ENCODE data around the gene CDH8. TPM values are rescaled to one million over a fixed set of nuclear protein-coding genes. Genes with fewer than 3 reads are reported as not detected.

The CDH8 gene
- total and polyA plus RNA-seq, 9 donors, result 0.42 to 2.9 (median 1.5) TPM

DNA sequence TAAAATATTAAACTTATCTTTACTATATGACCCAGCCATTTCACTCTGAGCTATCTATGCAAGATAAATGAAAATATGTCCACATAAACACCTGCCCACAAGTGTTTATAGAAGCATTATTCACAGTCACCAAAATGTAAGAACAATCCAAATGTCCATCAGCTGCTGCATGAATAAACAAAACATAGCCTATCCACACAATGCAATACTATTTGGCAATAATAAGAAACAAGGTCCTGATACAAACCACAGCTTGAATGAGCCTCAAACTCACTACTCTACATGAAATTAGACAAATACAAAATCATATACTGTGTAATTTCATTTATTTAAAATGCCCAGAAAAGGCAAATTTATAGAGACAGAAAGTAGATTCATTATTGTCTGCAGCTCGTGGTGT lies 355.1 kb downstream of the CDH8 start:
- Histone ChIP-seq H3K27ac (no peak overlapping the region), H3K4me3 (no peak overlapping the region), H3K4me1 (ENCODE audit: insufficient read depth) (no peaks in the 10 kb centered on the region), H3K36me3 (no peaks in the 10 kb centered on the region), H3K9me3 (no peaks in the 10 kb centered on the region), H3K27me3 (no peaks in the 10 kb centered on the region)
- DNase-seq, result no peak
- TF ChIP-seq, protein P1, sequence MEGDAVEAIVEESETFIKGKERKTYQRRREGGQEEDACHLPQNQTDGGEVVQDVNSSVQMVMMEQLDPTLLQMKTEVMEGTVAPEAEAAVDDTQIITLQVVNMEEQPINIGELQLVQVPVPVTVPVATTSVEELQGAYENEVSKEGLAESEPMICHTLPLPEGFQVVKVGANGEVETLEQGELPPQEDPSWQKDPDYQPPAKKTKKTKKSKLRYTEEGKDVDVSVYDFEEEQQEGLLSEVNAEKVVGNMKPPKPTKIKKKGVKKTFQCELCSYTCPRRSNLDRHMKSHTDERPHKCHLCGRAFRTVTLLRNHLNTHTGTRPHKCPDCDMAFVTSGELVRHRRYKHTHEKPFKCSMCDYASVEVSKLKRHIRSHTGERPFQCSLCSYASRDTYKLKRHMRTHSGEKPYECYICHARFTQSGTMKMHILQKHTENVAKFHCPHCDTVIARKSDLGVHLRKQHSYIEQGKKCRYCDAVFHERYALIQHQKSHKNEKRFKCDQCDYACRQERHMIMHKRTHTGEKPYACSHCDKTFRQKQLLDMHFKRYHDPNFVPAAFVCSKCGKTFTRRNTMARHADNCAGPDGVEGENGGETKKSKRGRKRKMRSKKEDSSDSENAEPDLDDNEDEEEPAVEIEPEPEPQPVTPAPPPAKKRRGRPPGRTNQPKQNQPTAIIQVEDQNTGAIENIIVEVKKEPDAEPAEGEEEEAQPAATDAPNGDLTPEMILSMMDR (IDR thresholded peaks at IDR 0.05), result no peak
- TF ChIP-seq POLR2A (IDR thresholded peaks at IDR 0.05) (no peak), EP300 (IDR thresholded peaks at IDR 0.05) (no peak)
- 55 to 71% (median 63%) methylated on average over 1 of the region's 1 CpG for WGBS, 3 donors
- intact Hi-C loops (cut with DNase I), result no loop called here

DNA sequence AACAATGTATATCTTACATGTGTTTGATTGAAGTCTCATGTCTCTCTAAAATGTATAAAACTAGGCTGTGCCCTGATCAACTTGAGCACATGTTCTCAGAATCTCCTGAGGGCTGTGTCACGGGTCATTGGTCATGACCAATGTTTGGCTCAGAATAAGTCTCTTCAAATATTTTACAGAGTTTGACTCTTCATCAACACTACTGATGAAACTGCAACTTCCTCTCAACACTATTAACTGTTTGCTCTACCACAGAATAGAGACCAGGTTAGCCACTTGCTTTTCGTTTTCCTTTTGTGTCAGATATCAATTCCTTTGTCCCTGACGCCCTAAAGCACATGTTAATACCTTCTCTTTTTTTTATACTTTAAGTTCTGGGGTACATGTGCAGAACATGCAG lies 358.1 kb downstream of the CDH8 start:
- Histone ChIP-seq H3K9me3 (no peaks in the 10 kb centered on the region), H3K4me3 (no peak overlapping the region), H3K27ac (no peak overlapping the region), H3K27me3 (no peaks in the 10 kb centered on the region), H3K4me1 (ENCODE audit: insufficient read depth) (no peaks in the 10 kb centered on the region), H3K36me3 (no peaks in the 10 kb centered on the region)
- no peak for TF ChIP-seq POLR2A (IDR thresholded peaks at IDR 0.05)
- TF ChIP-seq, protein P1 (IDR thresholded peaks at IDR 0.05), result no peak
- no peak for TF ChIP-seq EP300 (IDR thresholded peaks at IDR 0.05)
- intact Hi-C loops (cut with DNase I), result no loop called here
- 81 to 87% (median 84%) methylated on average over 3 of the region's 3 CpGs for WGBS, 3 donors
- no peak for DNase-seq

DNA sequence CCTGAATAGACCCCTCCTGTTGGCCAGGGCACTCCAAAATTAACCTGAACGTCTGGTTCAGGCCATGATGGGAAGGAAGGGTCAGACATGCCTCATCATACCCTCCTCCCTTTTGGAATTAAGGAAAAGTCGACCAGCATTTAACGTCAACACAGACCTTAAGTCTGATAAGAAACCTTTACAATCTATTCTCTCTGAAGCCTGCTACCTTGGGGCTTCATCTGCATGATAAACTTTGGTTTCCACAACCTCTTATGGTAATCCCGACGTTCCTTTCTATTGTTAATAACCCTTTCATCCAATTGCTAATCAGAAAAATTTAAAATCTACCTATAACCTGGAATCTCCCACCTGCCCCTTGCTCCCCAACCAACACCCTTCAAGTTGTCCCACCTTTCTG lies 358.5 kb downstream of the CDH8 start:
- no peaks in the 10 kb centered on the region for H3K27me3 ChIP-seq
- whole genome bisulfite sequencing, 3 donors, result 45 to 57% (median 45%) methylated on average over 5 of the region's 5 CpGs
- H3K4me3 ChIP-seq, result no peak overlapping the region
- no peaks in the 10 kb centered on the region for H3K9me3 ChIP-seq
- no peaks in the 10 kb centered on the region for H3K36me3 ChIP-seq
- no peaks in the 10 kb centered on the region for H3K4me1 ChIP-seq (ENCODE audit: insufficient read depth)
- H3K27ac ChIP-seq, result no peak overlapping the region
- no peak for DNase-seq
- no peak for TF ChIP-seq POLR2A (IDR thresholded peaks at IDR 0.05)
- TF ChIP-seq EP300 (IDR thresholded peaks at IDR 0.05), result no peak
- TF ChIP-seq, protein P1 (IDR thresholded peaks at IDR 0.05), result no peak
- intact Hi-C loops (cut with DNase I), result no loop called here

DNA sequence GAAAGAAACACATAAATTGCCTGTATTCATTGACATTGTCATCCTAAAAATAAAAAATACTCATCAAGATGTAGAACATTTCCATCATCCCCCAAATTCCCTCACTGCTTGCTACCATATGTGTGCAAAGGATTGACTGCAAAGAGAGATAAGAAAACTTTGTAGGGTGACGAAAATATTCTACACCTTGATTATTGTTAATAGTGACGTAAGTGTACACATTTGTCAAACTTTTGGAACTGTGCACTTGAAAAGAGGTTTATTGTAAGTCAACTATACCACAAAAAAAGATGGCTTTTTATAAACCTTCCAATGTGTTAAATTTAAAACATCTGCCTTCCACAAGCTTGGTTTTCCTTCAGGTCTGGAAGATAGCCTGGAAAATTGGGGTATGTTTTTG lies 359.5 kb downstream of the CDH8 start:
- H3K27ac ChIP-seq, result no peak overlapping the region
- 88 to 93% (median 92%) methylated on average over 2 of the region's 2 CpGs for WGBS, 3 donors
- no peaks in the 10 kb centered on the region for H3K9me3 ChIP-seq
- DNase-seq, result no peak
- H3K36me3 ChIP-seq, result no peaks in the 10 kb centered on the region
- H3K27me3 ChIP-seq, result no peaks in the 10 kb centered on the region
- no peaks in the 10 kb centered on the region for H3K4me1 ChIP-seq (ENCODE audit: insufficient read depth)
- no peak overlapping the region for H3K4me3 ChIP-seq
- TF ChIP-seq POLR2A (IDR thresholded peaks at IDR 0.05), result no peak
- TF ChIP-seq, protein P1 (IDR thresholded peaks at IDR 0.05), result no peak
- no peak for TF ChIP-seq EP300 (IDR thresholded peaks at IDR 0.05)
- intact Hi-C loops (cut with DNase I), result no loop called here

DNA sequence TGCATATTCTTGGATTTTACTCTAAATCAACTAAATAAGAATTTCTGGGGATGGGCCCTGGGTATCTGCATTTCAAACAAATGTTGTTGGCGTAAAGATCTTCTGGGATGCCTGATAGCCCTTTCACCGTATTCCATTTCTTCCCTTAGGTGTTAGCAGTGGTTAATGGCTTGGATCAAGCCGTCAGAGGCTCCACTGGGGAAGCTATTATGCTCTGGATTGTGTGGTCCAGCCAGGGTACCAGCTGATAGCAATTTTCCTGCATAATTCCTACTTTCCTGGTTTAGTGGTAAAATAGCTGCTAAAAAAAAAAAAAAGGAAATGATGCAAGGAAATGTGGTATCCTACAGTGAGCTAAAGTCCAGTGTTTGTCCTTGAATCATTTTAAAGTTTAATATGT lies 365.1 kb downstream of the CDH8 start:
- TF ChIP-seq, protein P1 (IDR thresholded peaks at IDR 0.05), result no peak
- TF ChIP-seq POLR2A (IDR thresholded peaks at IDR 0.05) (no peak), EP300 (IDR thresholded peaks at IDR 0.05) (no peak)
- DNase-seq, result no peak
- H3K4me1 ChIP-seq (ENCODE audit: insufficient read depth), result no peaks in the 10 kb centered on the region
- no peaks in the 10 kb centered on the region for H3K36me3 ChIP-seq
- H3K9me3 ChIP-seq, result no peaks in the 10 kb centered on the region
- intact Hi-C loops (cut with DNase I), result no loop called here
- 69 to 78% (median 73%) methylated on average over 3 of the region's 3 CpGs for WGBS, 3 donors
- no peaks in the 10 kb centered on the region for H3K27me3 ChIP-seq
- no peak overlapping the region for H3K4me3 ChIP-seq
- H3K27ac ChIP-seq, result no peak overlapping the region
